H1 (cell line): ENCODE measurements around the gene SRPX2. TPM values are rescaled to one million over a fixed set of nuclear protein-coding genes. Genes with fewer than 3 reads are reported as not detected.

Source experiments
- GABPA ChIP-seq: IDR thresholded peaks from 2 replicates; pipeline ENCODE4 v1.6.1; 2011; ENCODE audit warnings: mild to moderate bottlenecking, low read length, moderate library complexity, borderline replicate concordance; ENCODE audit not compliant: insufficient read depth
- JUN ChIP-seq: IDR thresholded peaks from 2 replicates; pipeline ENCODE4 v1.6.1; 2011; ENCODE audit warnings: low read depth, mild to moderate bottlenecking, improper control_type of control experiment, low read length
- KDM4A ChIP-seq: IDR thresholded peaks from one replicate; pipeline ENCODE4 v1.7.1; 2012; ENCODE audit warnings: low read depth, mild to moderate bottlenecking, moderate library complexity, low read length, inconsistent platforms; ENCODE audit not compliant: severe bottlenecking
- RBBP5 ChIP-seq: IDR thresholded peaks from 2 replicates; pipeline ENCODE4 v1.7.1; 2012; ENCODE audit warnings: low read depth, mild to moderate bottlenecking, inconsistent platforms, low read length, moderate library complexity, borderline replicate concordance
- SIRT6 ChIP-seq: IDR thresholded peaks from one replicate; pipeline ENCODE4 v1.7.1; 2012; ENCODE audit warnings: low read length, inconsistent platforms
- TAF1 ChIP-seq: IDR thresholded peaks from 2 replicates; pipeline ENCODE4 v1.6.1; 2011; ENCODE audit warnings: mild to moderate bottlenecking, low read depth, low read length
- polyA plus RNA-seq, 7 experiments: library from polyadenylated mRNA; depleted of rRNA in 3 of 7; stranded (reverse) in 5 of 7; unstranded in 2 of 7; fragments of >200 nt in 5 of 7; fragments of 200-250 nt in 2 of 7; gene quantifications; 1 replicate in 5 of 7; 2 replicates in 1 of 7; 4 replicates in 1 of 7; pipeline versions ENCODE4 v1.2.1 to v1.2.3, GENCODE V29; 2011 to 2013; ENCODE audit warnings: missing spikeins in 2 of 7, mixed read lengths in 2 of 7
- total RNA-seq: library from RNA; stranded (reverse); fragmentation: NEBNext Ultra II Directional; extraction: Animal tissue kit (Norgen Biotek cat#: 25700); gene quantifications from 2 replicates; pipeline ENCODE4 v1.2.1, GENCODE V29; 2021
- TF ChIP-seq, protein P1 (sequence below), 3 experiments: IDR thresholded peaks; 1 replicate in 2 of 3; 2 replicates in 1 of 3; pipeline versions ENCODE4 v1.5.1 to v1.6.1; 2011; ENCODE audit warnings: low read length in 3 of 3, mild to moderate bottlenecking in 3 of 3, inconsistent platforms in 2 of 3, low read depth in 1 of 3, moderate library complexity in 1 of 3; ENCODE audit not compliant: insufficient read depth in 1 of 3; ENCODE audit errors: control extremely low read depth in 1 of 3
- TF ChIP-seq, protein P2 (sequence below): IDR thresholded peaks from 2 replicates; pipeline ENCODE4 v1.6.1; 2012; ENCODE audit warnings: inconsistent platforms

The SRPX2 gene
- total and polyA plus RNA-seq, 2 of the 8 experiments (the other 6 are each of a cell fraction or from before 2014, with no cell fraction given): not detected

DNA sequence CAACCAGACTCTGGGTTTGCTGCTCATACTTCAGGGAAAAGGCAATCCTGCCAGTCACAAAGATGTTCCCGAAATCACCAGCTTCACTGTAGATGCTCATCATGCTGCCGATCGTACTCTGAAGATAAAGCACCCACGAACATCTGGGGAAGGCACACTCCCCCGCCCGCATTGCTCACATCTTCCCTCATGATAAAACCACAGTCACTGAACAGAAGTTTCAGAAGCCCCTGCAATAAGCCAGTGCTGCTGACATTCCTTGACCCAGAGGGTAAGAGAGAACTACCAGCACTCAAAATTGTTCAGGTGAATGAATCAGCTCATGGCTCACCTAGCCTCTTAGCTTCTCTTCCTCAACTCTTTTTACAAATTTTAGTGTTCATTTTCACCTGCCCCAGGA lies 43.1 kb downstream of the SRPX2 start (continued):
- TF ChIP-seq, protein P1, sequence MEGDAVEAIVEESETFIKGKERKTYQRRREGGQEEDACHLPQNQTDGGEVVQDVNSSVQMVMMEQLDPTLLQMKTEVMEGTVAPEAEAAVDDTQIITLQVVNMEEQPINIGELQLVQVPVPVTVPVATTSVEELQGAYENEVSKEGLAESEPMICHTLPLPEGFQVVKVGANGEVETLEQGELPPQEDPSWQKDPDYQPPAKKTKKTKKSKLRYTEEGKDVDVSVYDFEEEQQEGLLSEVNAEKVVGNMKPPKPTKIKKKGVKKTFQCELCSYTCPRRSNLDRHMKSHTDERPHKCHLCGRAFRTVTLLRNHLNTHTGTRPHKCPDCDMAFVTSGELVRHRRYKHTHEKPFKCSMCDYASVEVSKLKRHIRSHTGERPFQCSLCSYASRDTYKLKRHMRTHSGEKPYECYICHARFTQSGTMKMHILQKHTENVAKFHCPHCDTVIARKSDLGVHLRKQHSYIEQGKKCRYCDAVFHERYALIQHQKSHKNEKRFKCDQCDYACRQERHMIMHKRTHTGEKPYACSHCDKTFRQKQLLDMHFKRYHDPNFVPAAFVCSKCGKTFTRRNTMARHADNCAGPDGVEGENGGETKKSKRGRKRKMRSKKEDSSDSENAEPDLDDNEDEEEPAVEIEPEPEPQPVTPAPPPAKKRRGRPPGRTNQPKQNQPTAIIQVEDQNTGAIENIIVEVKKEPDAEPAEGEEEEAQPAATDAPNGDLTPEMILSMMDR (IDR thresholded peaks at IDR 0.05; ENCODE audit: control extremely low read depth in 1 of 3, insufficient read depth in 1 of 3, low read depth in 1 of 3, low read length in 3 of 3): no peak
- TF ChIP-seq JUN (no peak), GABPA (no peak), TAF1 (no peak), SIRT6 (no peak), KDM4A (no peak), RBBP5 (no peak)
- TF ChIP-seq, protein P2, sequence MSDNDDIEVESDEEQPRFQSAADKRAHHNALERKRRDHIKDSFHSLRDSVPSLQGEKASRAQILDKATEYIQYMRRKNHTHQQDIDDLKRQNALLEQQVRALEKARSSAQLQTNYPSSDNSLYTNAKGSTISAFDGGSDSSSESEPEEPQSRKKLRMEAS: no peak
- TF ChIP-seq, all 59 proteins: peak for 0
